ENCODE measurements around the gene TRIM44.

- TF ChIP-seq, protein P1, sequence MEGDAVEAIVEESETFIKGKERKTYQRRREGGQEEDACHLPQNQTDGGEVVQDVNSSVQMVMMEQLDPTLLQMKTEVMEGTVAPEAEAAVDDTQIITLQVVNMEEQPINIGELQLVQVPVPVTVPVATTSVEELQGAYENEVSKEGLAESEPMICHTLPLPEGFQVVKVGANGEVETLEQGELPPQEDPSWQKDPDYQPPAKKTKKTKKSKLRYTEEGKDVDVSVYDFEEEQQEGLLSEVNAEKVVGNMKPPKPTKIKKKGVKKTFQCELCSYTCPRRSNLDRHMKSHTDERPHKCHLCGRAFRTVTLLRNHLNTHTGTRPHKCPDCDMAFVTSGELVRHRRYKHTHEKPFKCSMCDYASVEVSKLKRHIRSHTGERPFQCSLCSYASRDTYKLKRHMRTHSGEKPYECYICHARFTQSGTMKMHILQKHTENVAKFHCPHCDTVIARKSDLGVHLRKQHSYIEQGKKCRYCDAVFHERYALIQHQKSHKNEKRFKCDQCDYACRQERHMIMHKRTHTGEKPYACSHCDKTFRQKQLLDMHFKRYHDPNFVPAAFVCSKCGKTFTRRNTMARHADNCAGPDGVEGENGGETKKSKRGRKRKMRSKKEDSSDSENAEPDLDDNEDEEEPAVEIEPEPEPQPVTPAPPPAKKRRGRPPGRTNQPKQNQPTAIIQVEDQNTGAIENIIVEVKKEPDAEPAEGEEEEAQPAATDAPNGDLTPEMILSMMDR (conservative IDR thresholded peaks at IDR 0.05; ENCODE audit: low read length) = no peak
- no peak for TF ChIP-seq EZH2phosphoT487 (IDR thresholded peaks at IDR 0.05; ENCODE audit: borderline replicate concordance, low read depth, low read length)
Observed at GRCh38 chr11:35735411-35735810, 72.8 kb downstream of the TRIM44 start.
